ENCODE data around the gene DNAJC9.

- TF ChIP-seq POLR2A (IDR thresholded peaks at IDR 0.05) (no peak), CTCF (IDR thresholded peaks at IDR 0.05) (no peak)
Measured at GRCh38 chr10:73253225-73253555, 6.1 kb upstream of the DNAJC9 start.

All from Peyer's patch (tissue), 4 donors.